Chondrocyte (in vitro differentiated cells): ENCODE results near the gene UBE2R2. TPM values are rescaled to one million over a fixed set of nuclear protein-coding genes. Genes with fewer than 3 reads are reported as not detected.
"Not testable (repeated sequence)": the region's sequence is repeated elsewhere in the genome, so short reads cannot be mapped to it uniquely, and the experiment has no call there.

Experiments used
- DNase-seq: peaks from one replicate; pipeline ENCODE4 v3.0.0; 2021; ENCODE audit warnings: mixed read lengths, low spot score
- H3K27ac Mint-ChIP-seq: one replicate; pipeline ENCODE4 v1.8.0; 2021; ENCODE audit warnings: mild to moderate bottlenecking, moderate library complexity, mixed read lengths; ENCODE audit not compliant: unreplicated experiment
- H3K27me3 Mint-ChIP-seq: 2 replicates; pipeline ENCODE4 v1.8.0; 2021; ENCODE audit warnings: low read depth, mixed read lengths
- H3K36me3 Mint-ChIP-seq: 2 replicates; pipeline ENCODE4 v1.8.0; 2021; ENCODE audit warnings: low read depth, mixed read lengths
- H3K4me1 Mint-ChIP-seq: 2 replicates; pipeline ENCODE4 v1.8.0; 2021; ENCODE audit warnings: low read depth, mild to moderate bottlenecking, mixed read lengths
- H3K4me3 Mint-ChIP-seq: one replicate; pipeline ENCODE4 v1.8.0; 2021; ENCODE audit warnings: mild to moderate bottlenecking, moderate library complexity, mixed read lengths; ENCODE audit not compliant: unreplicated experiment
- H3K9me3 Mint-ChIP-seq: 2 replicates; pipeline ENCODE4 v1.8.0; 2021; ENCODE audit warnings: low read depth, mixed read lengths
- long read RNA-seq: library from polyadenylated mRNA; stranded (forward); transcript quantifications from one replicate; pipeline ENCODE4 v2.0.0, GENCODE V29; 2021
- total RNA-seq: library from RNA; stranded (reverse); gene quantifications from 3 replicates; pipeline ENCODE4 v1.2.1, GENCODE V29; 2021
- TF ChIP-seq, protein P1 (sequence below): fragments of 200-600 bp; sonication (generic); IDR thresholded peaks from 2 replicates; pipeline ENCODE4 v1.5.0; 2021; ENCODE audit warnings: antibody characterized with exemption, mild to moderate bottlenecking, moderate library complexity

The UBE2R2 gene, protein sequence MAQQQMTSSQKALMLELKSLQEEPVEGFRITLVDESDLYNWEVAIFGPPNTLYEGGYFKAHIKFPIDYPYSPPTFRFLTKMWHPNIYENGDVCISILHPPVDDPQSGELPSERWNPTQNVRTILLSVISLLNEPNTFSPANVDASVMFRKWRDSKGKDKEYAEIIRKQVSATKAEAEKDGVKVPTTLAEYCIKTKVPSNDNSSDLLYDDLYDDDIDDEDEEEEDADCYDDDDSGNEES
- 39.1 to 51.2 TPM (median 48.8 TPM) in 3 replicates for total RNA-seq
- long read RNA-seq, full-length matches to known transcripts = 63 of 103 reads
- long read RNA-seq, partial matches to known transcripts = 0 of 103 reads
- long read RNA-seq, other reads (novel, unspliced or antisense) = 40 of 103 reads

DNA sequence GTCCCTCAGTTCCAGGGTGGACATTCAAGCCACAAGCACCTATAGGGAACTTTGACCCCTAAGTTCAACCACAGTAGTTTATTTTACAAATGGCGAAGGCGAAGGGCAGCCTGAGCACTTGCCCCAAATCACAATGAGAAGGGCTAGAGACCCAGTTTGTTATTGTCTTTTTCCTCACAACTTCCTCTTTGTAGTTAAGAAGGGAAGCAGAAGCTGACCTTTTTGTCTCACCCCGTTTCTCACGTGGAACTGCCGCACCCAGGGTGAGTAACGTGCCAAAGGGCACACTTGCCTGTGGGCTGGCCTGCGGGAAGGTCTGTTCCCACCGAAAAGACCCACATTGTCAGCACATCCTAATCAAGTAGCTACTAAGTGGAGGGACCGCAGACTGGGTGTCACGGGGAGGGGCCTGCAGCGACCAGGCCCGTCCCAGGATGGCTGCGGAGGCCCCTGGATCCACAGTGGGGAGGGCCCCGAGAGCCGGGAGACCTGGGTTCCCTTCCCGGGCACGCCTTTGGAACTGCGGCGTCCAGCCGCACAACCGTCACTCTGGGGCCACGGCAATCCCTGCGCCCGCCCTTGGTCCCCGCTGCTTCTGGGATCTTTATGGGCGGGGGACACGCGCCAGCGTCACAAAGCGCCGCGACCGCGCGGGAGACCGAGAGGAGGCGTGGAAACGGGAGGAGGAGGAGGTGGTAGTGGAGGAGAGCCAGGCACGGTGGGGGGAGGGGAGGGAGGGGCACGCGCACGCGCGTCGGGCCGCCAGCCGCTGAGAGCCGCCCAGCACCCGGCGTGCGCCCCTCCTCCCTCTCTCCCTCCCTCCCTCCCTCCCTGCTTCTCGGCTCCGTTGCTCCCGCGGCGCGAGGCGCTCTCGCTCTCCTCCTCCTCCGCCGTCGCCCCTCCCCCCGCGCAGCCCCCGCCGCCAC lies at the start of gene UBE2R2:
Gene UBE2R2, plus strand, starts transcription at position 834 of the 926 bp plus-strand sequence. CDS start 598 bp downstream, outside the sequence.
- TF ChIP-seq, protein P1, sequence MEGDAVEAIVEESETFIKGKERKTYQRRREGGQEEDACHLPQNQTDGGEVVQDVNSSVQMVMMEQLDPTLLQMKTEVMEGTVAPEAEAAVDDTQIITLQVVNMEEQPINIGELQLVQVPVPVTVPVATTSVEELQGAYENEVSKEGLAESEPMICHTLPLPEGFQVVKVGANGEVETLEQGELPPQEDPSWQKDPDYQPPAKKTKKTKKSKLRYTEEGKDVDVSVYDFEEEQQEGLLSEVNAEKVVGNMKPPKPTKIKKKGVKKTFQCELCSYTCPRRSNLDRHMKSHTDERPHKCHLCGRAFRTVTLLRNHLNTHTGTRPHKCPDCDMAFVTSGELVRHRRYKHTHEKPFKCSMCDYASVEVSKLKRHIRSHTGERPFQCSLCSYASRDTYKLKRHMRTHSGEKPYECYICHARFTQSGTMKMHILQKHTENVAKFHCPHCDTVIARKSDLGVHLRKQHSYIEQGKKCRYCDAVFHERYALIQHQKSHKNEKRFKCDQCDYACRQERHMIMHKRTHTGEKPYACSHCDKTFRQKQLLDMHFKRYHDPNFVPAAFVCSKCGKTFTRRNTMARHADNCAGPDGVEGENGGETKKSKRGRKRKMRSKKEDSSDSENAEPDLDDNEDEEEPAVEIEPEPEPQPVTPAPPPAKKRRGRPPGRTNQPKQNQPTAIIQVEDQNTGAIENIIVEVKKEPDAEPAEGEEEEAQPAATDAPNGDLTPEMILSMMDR = no peak
- peaks cover 1% of the 10 kb centered on the region for H3K36me3 Mint-ChIP-seq
- H3K27me3 Mint-ChIP-seq = no peaks in the 10 kb centered on the region
- peak within 1 kb of the TSS; percentile 88 for H3K4me3 Mint-ChIP-seq
- no peaks in the 10 kb centered on the region for H3K9me3 Mint-ChIP-seq
- peak within 1 kb of the TSS; percentile 89 for H3K27ac Mint-ChIP-seq
- H3K4me1 Mint-ChIP-seq = peaks cover 57% of the 10 kb centered on the region
- DNase-seq = peak; percentile 94

DNA sequence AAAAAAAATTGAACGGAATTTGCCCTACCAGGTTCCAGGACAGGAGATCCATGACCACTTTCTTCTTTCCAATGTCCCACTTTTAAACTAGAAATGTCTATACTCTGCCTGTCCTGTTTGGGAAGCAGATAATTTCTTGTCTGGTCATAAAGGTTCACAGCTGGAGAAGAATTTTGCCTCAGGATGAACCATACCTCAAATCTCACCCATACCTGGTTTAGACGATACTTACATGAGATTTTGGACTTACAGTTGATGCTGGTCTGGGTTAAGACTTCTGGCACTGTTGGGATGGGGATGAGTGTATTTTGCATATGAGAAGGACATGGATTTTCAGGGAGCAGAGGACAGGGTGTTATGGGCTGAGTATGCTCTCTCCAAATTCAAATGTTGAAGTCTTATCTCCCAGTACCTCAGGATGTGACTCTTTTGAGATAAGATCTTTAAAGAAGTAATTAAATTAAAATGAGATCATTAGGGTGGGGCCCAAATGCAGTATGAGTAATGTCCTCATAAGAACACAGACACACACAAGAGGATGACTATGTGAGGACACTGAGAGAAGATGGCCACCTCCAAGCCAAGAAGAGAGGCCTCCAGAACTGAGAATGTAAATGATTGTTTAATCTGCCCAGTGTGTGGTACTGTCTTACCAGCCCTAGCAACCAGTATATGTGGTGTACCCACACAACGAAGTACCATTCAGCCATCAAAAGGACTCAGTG lies 46.6 kb upstream of the UBE2R2 start:
- H3K27ac Mint-ChIP-seq, H3K4me3 Mint-ChIP-seq, H3K4me1 Mint-ChIP-seq, DNase-seq, H3K27me3 Mint-ChIP-seq, H3K36me3 Mint-ChIP-seq, H3K9me3 Mint-ChIP-seq: not testable (repeated sequence)

DNA sequence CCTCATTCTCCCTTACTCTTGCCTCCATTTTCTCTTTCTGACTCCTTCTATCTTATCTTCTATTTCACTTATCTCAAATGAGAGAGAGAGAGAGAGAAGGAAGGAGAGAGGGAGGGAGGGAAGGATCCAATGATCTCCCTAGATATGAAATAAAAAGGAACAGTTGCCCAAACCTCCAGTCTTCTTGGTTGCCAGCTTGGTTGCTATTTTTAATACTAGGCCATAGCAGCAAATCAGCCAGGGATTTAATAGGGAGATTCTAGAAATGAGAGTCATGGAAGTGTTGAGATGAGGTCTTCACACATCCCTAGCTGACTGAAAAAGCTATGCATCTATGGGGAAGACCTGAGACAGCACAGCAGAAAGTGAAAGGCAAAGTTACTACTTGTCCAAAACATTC lies 43.8 kb upstream of the UBE2R2 start:
- H3K4me1 Mint-ChIP-seq, DNase-seq, H3K27me3 Mint-ChIP-seq, H3K4me3 Mint-ChIP-seq, H3K27ac Mint-ChIP-seq, H3K36me3 Mint-ChIP-seq: not testable (repeated sequence)
- peaks cover 10% of the 10 kb centered on the region for H3K9me3 Mint-ChIP-seq

DNA sequence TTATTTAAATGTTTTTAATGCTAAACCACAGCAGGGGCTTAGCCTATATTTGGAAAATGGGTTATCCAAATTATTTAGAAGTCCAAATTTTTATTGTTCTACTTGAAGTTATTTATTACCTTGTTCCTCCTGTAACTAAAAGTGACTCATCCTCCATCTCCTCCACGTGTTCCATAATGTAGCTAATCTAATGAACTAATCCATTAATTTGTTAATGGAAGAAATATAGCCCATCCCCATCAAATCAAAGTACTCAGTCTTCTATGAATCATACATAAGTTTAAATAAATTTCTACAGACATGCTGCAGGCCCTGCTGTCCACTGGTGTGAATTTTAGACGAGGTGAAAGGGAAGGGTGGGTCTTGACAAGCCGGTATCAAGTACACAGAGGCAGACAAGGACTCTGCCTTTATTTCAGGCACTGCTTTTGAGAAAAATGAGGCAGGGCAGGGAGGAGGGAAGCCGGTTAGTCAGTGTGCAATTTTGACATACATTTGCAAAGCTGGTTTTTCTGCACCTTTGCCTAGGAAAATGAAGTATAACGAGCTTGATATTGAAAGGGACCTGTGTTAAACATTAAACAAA lies 42.8 kb upstream of the UBE2R2 start:
- not testable (repeated sequence) for H3K4me1 Mint-ChIP-seq, H3K36me3 Mint-ChIP-seq, H3K27me3 Mint-ChIP-seq, H3K4me3 Mint-ChIP-seq, DNase-seq, H3K27ac Mint-ChIP-seq
- peaks cover 10% of the 10 kb centered on the region for H3K9me3 Mint-ChIP-seq

DNA sequence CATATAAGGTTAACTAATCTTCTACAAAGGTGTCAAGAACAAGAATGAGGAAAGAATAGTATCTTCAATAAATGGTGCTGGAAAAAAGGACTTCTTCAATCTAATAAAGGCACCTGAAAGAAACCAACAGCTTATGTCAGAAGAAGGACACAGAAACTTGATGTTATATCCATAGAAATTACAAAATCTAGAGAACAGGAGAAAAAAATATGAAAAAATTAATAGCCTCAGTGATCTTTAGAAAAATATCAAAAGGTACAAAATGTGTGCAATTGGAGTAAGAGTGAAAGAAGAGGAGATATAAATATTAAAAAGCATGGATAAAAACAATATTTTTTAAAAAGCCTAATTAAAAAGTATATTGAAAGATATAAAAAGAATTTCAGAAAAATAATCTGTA lies 40.4 kb upstream of the UBE2R2 start:
- Mint-ChIP-seq H3K27me3 (no peaks in the 10 kb centered on the region), H3K4me3 (no peak overlapping the region), H3K9me3 (peaks cover 17% of the 10 kb centered on the region), H3K4me1 (peaks cover 28% of the 10 kb centered on the region), H3K36me3 (peaks cover 2% of the 10 kb centered on the region), H3K27ac (no peak overlapping the region)
- no peak for DNase-seq
- TF ChIP-seq, protein P1 = no peak

DNA sequence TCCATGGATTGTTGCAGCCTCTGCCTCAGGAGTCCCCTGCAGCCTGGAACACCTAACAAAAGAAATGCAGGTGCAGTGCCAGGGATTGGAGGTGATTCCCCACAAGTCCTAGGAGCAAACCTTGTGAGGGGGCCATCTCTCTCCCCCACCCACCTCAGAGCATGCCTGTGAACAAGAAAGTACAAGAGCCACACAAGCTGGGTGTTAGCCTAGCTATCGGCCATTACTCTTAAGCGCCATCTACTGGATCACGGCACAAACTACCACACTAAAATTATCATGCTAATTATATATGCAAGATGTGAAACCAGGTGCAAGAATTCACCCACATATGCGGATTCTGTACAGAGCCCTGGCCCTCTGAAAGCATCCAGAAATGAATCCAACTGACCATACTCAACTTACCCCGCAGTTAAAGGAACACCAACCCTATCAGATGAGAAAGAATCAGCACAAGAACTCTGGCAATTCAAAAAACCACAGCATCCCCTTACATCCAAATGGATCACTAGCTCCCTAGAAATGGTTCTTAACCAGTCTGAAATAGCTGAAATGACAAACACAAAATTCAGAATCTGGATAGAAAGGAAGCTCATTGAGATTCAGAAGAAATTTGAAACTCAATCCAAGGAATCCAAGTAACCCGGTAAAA lies 38.1 kb upstream of the UBE2R2 start:
- Mint-ChIP-seq H3K27ac (peak overlapping the region; percentile 70), H3K4me1 (peaks cover 44% of the 10 kb centered on the region), H3K4me3 (no peak overlapping the region), H3K9me3 (peaks cover 22% of the 10 kb centered on the region), H3K36me3 (peaks cover 2% of the 10 kb centered on the region), H3K27me3 (no peaks in the 10 kb centered on the region)
- DNase-seq = no peak
- TF ChIP-seq, protein P1 = peak; percentile 86
